ENCODE results near the gene ANAPC15. TPM values are rescaled to one million over a fixed set of nuclear protein-coding genes. Genes with fewer than 3 reads are reported as not detected.
"Not testable (repeated sequence)": the region's sequence is repeated elsewhere in the genome, so short reads cannot be mapped to it uniquely, and the experiment has no call there.

ANAPC15 gene
- total RNA-seq, 1 experiment from 2014 or later: 37.4 TPM

- Histone ChIP-seq H3K4me3 (ENCODE audit: low read length) (no peak overlapping the region), H3K9ac (ENCODE audit: low read length) (no peak overlapping the region), H3K4me2 (ENCODE audit: low read depth, low read length, poor library complexity, severe bottlenecking) (no peak overlapping the region), H3K27ac (ENCODE audit: low read length) (no peak overlapping the region), H3K27me3 (ENCODE audit: low read length) (no peaks in the 10 kb centered on the region), H2AFZ (ENCODE audit: low read length) (no peak overlapping the region), H4K20me1 (ENCODE audit: insufficient read depth, low read depth, low read length) (no peaks in the 10 kb centered on the region), H3K79me2 (ENCODE audit: low read length) (no peaks in the 10 kb centered on the region), H3K36me3 (ENCODE audit: insufficient read depth, low read length) (no peaks in the 10 kb centered on the region), H3K9me3 (ENCODE audit: low read length) (no peaks in the 10 kb centered on the region), H3K4me1 (ENCODE audit: low read length) (no peaks in the 10 kb centered on the region), H3K9me2 (replicated peaks; ENCODE audit: insufficient read depth, low read length) (no peaks in the 10 kb centered on the region)
- no peak for DNase-seq
Observed at GRCh38 chr11:72135891-72136683, 23.6 kb upstream of the ANAPC15 start.

DNA sequence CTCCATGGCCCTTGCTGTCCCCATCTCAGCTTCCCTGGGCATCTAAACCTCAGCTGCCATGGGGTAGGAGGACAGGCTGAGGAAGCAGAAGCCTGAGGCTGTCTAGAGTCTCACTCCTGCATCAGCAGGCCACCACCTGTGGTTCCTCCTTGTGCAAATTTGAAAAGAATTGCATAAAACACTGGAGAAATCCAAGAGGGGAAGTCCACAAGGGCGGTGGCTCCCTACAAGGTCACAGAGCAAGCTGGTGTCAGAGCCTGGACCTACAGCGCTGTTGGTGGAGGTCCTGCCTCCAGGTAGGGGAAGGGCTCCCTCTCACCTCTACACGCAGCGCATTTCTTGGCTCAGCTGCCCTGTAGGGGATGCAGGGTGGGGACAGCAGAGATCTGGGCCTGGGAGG is 23.0 kb upstream of the ANAPC15 start, which contains the start of gene FOLR3:
Gene FOLR3, plus strand, starts transcription at position 253 of the 400 bp plus-strand sequence. CDS start 228 bp downstream, outside the sequence.
- not testable (repeated sequence) for H3K9ac ChIP-seq (ENCODE audit: low read length); H3K4me2 ChIP-seq (ENCODE audit: low read depth, low read length, poor library complexity, severe bottlenecking); H3K4me1 ChIP-seq (ENCODE audit: low read length); H3K4me3 ChIP-seq (ENCODE audit: low read length); H3K9me2 ChIP-seq (replicated peaks; ENCODE audit: insufficient read depth, low read length); H3K9me3 ChIP-seq (ENCODE audit: low read length); H3K36me3 ChIP-seq (ENCODE audit: insufficient read depth, low read length); H3K27me3 ChIP-seq (ENCODE audit: low read length); H3K27ac ChIP-seq (ENCODE audit: low read length); H4K20me1 ChIP-seq (ENCODE audit: insufficient read depth, low read depth, low read length); H3K79me2 ChIP-seq (ENCODE audit: low read length); H2AFZ ChIP-seq (ENCODE audit: low read length); DNase-seq

GRCh38 chr11:72132646-72133045 is 20.2 kb upstream of the ANAPC15 start:
- Histone ChIP-seq H3K36me3 (ENCODE audit: insufficient read depth, low read length) (no peaks in the 10 kb centered on the region), H3K79me2 (ENCODE audit: low read length) (no peaks in the 10 kb centered on the region), H4K20me1 (ENCODE audit: insufficient read depth, low read depth, low read length) (no peaks in the 10 kb centered on the region), H3K9ac (ENCODE audit: low read length) (no peak overlapping the region), H3K4me2 (ENCODE audit: low read depth, low read length, poor library complexity, severe bottlenecking) (no peak overlapping the region), H3K27ac (ENCODE audit: low read length) (no peak overlapping the region), H3K27me3 (ENCODE audit: low read length) (no peaks in the 10 kb centered on the region), H3K4me1 (ENCODE audit: low read length) (no peaks in the 10 kb centered on the region), H3K9me3 (ENCODE audit: low read length) (no peaks in the 10 kb centered on the region), H2AFZ (ENCODE audit: low read length) (no peak overlapping the region), H3K9me2 (replicated peaks; ENCODE audit: insufficient read depth, low read length) (no peaks in the 10 kb centered on the region), H3K4me3 (ENCODE audit: low read length) (no peak overlapping the region)
- no peak for DNase-seq

- no peak overlapping the region for H2AFZ ChIP-seq (ENCODE audit: low read length)
- no peak overlapping the region for H3K27ac ChIP-seq (ENCODE audit: low read length)
- no peak overlapping the region for H3K4me2 ChIP-seq (ENCODE audit: low read depth, low read length, poor library complexity, severe bottlenecking)
- no peaks in the 10 kb centered on the region for H3K9me2 ChIP-seq (replicated peaks; ENCODE audit: insufficient read depth, low read length)
- H4K20me1 ChIP-seq (ENCODE audit: insufficient read depth, low read depth, low read length): no peaks in the 10 kb centered on the region
- H3K9me3 ChIP-seq (ENCODE audit: low read length): no peaks in the 10 kb centered on the region
- no peaks in the 10 kb centered on the region for H3K27me3 ChIP-seq (ENCODE audit: low read length)
- no peak for DNase-seq
- H3K36me3 ChIP-seq (ENCODE audit: insufficient read depth, low read length): no peaks in the 10 kb centered on the region
- H3K79me2 ChIP-seq (ENCODE audit: low read length): no peaks in the 10 kb centered on the region
- no peaks in the 10 kb centered on the region for H3K4me1 ChIP-seq (ENCODE audit: low read length)
- H3K4me3 ChIP-seq (ENCODE audit: low read length): no peak overlapping the region
- H3K9ac ChIP-seq (ENCODE audit: low read length): no peak overlapping the region
Observed at GRCh38 chr11:72129381-72129780, 16.9 kb upstream of the ANAPC15 start.

DNA sequence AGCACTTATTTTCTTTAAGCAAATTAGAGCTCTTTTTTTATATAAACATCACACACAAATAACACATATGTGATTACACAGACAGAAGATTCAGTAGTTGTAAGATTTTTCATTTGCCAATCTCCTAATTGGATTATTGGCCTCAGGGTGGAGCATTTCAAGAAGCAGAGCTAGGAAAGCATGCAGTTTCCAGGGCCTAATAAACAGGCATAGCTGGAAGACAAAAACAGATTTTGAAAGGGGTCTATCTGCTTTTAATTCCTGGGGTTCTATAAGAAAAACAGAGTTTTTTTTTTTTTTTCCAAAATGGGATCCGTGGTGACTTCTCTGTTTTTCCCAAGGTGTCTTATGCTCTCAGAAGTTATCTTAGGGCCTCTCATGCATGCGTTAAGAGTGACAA is 15.4 kb upstream of the ANAPC15 start:
- H3K4me1 ChIP-seq (ENCODE audit: low read length): no peaks in the 10 kb centered on the region
- H3K79me2 ChIP-seq (ENCODE audit: low read length): no peaks in the 10 kb centered on the region
- DNase-seq: no peak

GRCh38 chr11:72125956-72126355 is 13.5 kb upstream of the ANAPC15 start:
- H2AFZ ChIP-seq (ENCODE audit: low read length): no peak overlapping the region
- H3K27me3 ChIP-seq (ENCODE audit: low read length): no peaks in the 10 kb centered on the region
- H3K4me1 ChIP-seq (ENCODE audit: low read length): no peaks in the 10 kb centered on the region
- H3K9me2 ChIP-seq (replicated peaks; ENCODE audit: insufficient read depth, low read length): no peaks in the 10 kb centered on the region
- H3K9ac ChIP-seq (ENCODE audit: low read length): no peak overlapping the region
- DNase-seq: no peak
- H3K4me2 ChIP-seq (ENCODE audit: low read depth, low read length, poor library complexity, severe bottlenecking): no peak overlapping the region
- H4K20me1 ChIP-seq (ENCODE audit: insufficient read depth, low read depth, low read length): no peaks in the 10 kb centered on the region
- no peaks in the 10 kb centered on the region for H3K9me3 ChIP-seq (ENCODE audit: low read length)
- H3K27ac ChIP-seq (ENCODE audit: low read length): no peak overlapping the region
- no peak overlapping the region for H3K4me3 ChIP-seq (ENCODE audit: low read length)
- no peaks in the 10 kb centered on the region for H3K79me2 ChIP-seq (ENCODE audit: low read length)
- no peaks in the 10 kb centered on the region for H3K36me3 ChIP-seq (ENCODE audit: insufficient read depth, low read length)

More for the DNA sequence above, 15.4 kb upstream of the ANAPC15 start:
- no peak overlapping the region for H3K4me2 ChIP-seq (ENCODE audit: low read depth, low read length, poor library complexity, severe bottlenecking)
- H3K4me3 ChIP-seq (ENCODE audit: low read length): no peak overlapping the region
- no peaks in the 10 kb centered on the region for H3K27me3 ChIP-seq (ENCODE audit: low read length)
- H3K27ac ChIP-seq (ENCODE audit: low read length): no peak overlapping the region
- no peaks in the 10 kb centered on the region for H3K9me3 ChIP-seq (ENCODE audit: low read length)
- H4K20me1 ChIP-seq (ENCODE audit: insufficient read depth, low read depth, low read length): no peaks in the 10 kb centered on the region
- no peaks in the 10 kb centered on the region for H3K36me3 ChIP-seq (ENCODE audit: insufficient read depth, low read length)
- H3K9me2 ChIP-seq (replicated peaks; ENCODE audit: insufficient read depth, low read length): no peaks in the 10 kb centered on the region
- no peak overlapping the region for H2AFZ ChIP-seq (ENCODE audit: low read length)
- H3K9ac ChIP-seq (ENCODE audit: low read length): no peak overlapping the region

- Histone ChIP-seq H3K27me3 (ENCODE audit: low read length) (no peaks in the 10 kb centered on the region), H3K4me2 (ENCODE audit: low read depth, low read length, poor library complexity, severe bottlenecking) (no peak overlapping the region), H3K4me3 (ENCODE audit: low read length) (no peak overlapping the region), H3K9ac (ENCODE audit: low read length) (no peak overlapping the region), H3K36me3 (ENCODE audit: insufficient read depth, low read length) (no peaks in the 10 kb centered on the region), H3K79me2 (ENCODE audit: low read length) (no peaks in the 10 kb centered on the region), H3K9me3 (ENCODE audit: low read length) (no peaks in the 10 kb centered on the region), H2AFZ (ENCODE audit: low read length) (no peak overlapping the region), H3K9me2 (replicated peaks; ENCODE audit: insufficient read depth, low read length) (no peaks in the 10 kb centered on the region), H4K20me1 (ENCODE audit: insufficient read depth, low read depth, low read length) (no peaks in the 10 kb centered on the region), H3K4me1 (ENCODE audit: low read length) (no peaks in the 10 kb centered on the region), H3K27ac (ENCODE audit: low read length) (no peak overlapping the region)
- no peak for DNase-seq
Observed at GRCh38 chr11:72124046-72124445, 11.6 kb upstream of the ANAPC15 start.

GRCh38 chr11:72123117-72123653 is 10.7 kb upstream of the ANAPC15 start:
- Histone ChIP-seq H4K20me1 (ENCODE audit: insufficient read depth, low read depth, low read length) (no peaks in the 10 kb centered on the region), H3K79me2 (ENCODE audit: low read length) (no peaks in the 10 kb centered on the region), H3K9me3 (ENCODE audit: low read length) (no peaks in the 10 kb centered on the region), H2AFZ (ENCODE audit: low read length) (no peak overlapping the region), H3K27me3 (ENCODE audit: low read length) (no peaks in the 10 kb centered on the region), H3K4me2 (ENCODE audit: low read depth, low read length, poor library complexity, severe bottlenecking) (no peak overlapping the region), H3K9ac (ENCODE audit: low read length) (no peak overlapping the region), H3K9me2 (replicated peaks; ENCODE audit: insufficient read depth, low read length) (no peaks in the 10 kb centered on the region), H3K36me3 (ENCODE audit: insufficient read depth, low read length) (no peaks in the 10 kb centered on the region), H3K27ac (ENCODE audit: low read length) (no peak overlapping the region), H3K4me3 (ENCODE audit: low read length) (no peak overlapping the region), H3K4me1 (ENCODE audit: low read length) (no peaks in the 10 kb centered on the region)
- DNase-seq: no peak

All from Karpas-422 (cell line).